Smooth muscle cell (in vitro differentiated cells): Measurements from ENCODE around the gene CBX6. TPM values are rescaled to one million over a fixed set of nuclear protein-coding genes. Genes with fewer than 3 reads are reported as not detected.

Source experiments
- DNase-seq: peaks from one replicate; lab custom pipeline; 2025; ENCODE audit not compliant: unreplicated experiment; lab: John Stamatoyannopoulos, UW
- H2AFZ ChIP-seq: fragments of 200-600 bp; sonication (generic); 2 replicates; pipeline ENCODE4 v1.6.0; 2016; ENCODE audit warnings: antibody characterized with exemption, low read depth, mild to moderate bottlenecking
- H3F3A ChIP-seq: fragments of 200-600 bp; sonication (generic); 2 replicates; pipeline ENCODE4 v1.6.0; 2017; ENCODE audit warnings: antibody characterized with exemption, low read depth
- H3K27ac ChIP-seq: fragments of 200-600 bp; sonication (generic); 2 replicates; pipeline ENCODE4 v1.5.1; 2016; ENCODE audit warnings: low read depth, mild to moderate bottlenecking
- H3K27me3 ChIP-seq: fragments of 200-600 bp; sonication (generic); 2 replicates; pipeline ENCODE4 v1.6.1; 2016; ENCODE audit warnings: low read depth, mild to moderate bottlenecking
- H3K36me3 ChIP-seq: fragments of 200-600 bp; sonication (generic); 2 replicates; pipeline ENCODE4 v1.5.1; 2016; ENCODE audit warnings: low read depth
- H3K4me1 ChIP-seq: fragments of 200-600 bp; sonication (generic); 2 replicates; pipeline ENCODE4 v1.5.1; 2016; ENCODE audit warnings: low read depth
- H3K4me2 ChIP-seq: fragments of 200-600 bp; sonication (generic); 2 replicates; pipeline ENCODE4 v1.6.0; 2016; ENCODE audit warnings: mild to moderate bottlenecking
- H3K4me3 ChIP-seq: fragments of 200-600 bp; sonication (generic); 2 replicates; pipeline ENCODE4 v1.5.1; 2016; ENCODE audit warnings: mild to moderate bottlenecking
- H3K79me2 ChIP-seq: fragments of 200-600 bp; sonication (generic); 2 replicates; pipeline ENCODE4 v1.6.0; 2016; ENCODE audit warnings: low read depth, mild to moderate bottlenecking
- H3K9ac ChIP-seq: fragments of 200-600 bp; sonication (generic); 2 replicates; pipeline ENCODE4 v1.6.0; 2016; ENCODE audit warnings: low read depth
- H3K9me3 ChIP-seq: fragments of 200-600 bp; sonication (generic); replicated peaks from 2 replicates; pipeline ENCODE4 v1.5.1; 2016; ENCODE audit warnings: low read depth
- H4K20me1 ChIP-seq: fragments of 200-600 bp; sonication (generic); 2 replicates; pipeline ENCODE4 v1.6.0; 2016; ENCODE audit warnings: low read depth
- WGBS: methylation state at CpG from one replicate; pipeline ENCODE4 v1.1.7; 2016; ENCODE audit warnings: low lambda C conversion rate; 5-methylcytosine and 5-hydroxymethylcytosine counted together
- polyA plus RNA-seq: library from polyadenylated mRNA; unstranded; fragments of >200 nt; fragmentation: Nextera tagmentation; extraction: Ambion mirVana; gene quantifications from 2 replicates; pipeline ENCODE4 v1.2.1, GENCODE V29; 2016
- total RNA-seq: library from RNA; depleted of rRNA; stranded (reverse); fragments of >200 nt; gene quantifications from 2 replicates; pipeline ENCODE4 v1.2.3, GENCODE V29; 2014
- TF ChIP-seq, protein P1 (sequence below): fragments of 200-600 bp; sonication (generic); IDR thresholded peaks from 2 replicates; pipeline ENCODE4 v1.5.1; 2017; ENCODE audit warnings: borderline replicate concordance, mild to moderate bottlenecking, antibody characterized with exemption; ENCODE audit not compliant: insufficient read depth, poor library complexity, severe bottlenecking

Gene CBX6
- total and polyA plus RNA-seq, 2 experiments from 2014 or later = 11.6 to 23.9 TPM

DNA sequence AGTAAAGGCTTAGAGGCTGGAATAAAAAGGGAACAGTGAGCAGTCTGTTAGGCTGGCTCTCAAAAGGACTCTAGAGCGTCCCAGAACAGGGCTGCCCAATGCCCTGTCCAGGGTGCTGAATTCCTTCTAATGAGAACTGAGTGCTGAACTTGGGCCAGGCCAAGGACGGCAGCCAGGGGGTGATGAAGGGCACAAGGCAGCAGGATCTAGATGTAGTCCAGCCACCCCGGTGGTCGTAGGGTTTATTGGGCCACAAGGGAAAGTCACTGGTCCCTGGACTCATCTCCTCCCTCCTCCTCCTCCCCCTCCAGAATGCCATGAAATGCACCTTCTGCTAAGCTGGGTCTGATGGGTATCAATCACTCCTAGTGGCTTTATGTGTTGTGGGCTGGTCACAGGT lies 47.4 kb downstream of the CBX6 start:
- Histone ChIP-seq H3F3A (no peaks in the 10 kb centered on the region), H3K9me3 (no peaks in the 10 kb centered on the region), H3K79me2 (no peaks in the 10 kb centered on the region), H3K36me3 (no peaks in the 10 kb centered on the region), H2AFZ (no peak overlapping the region), H3K4me1 (no peaks in the 10 kb centered on the region), H4K20me1 (no peaks in the 10 kb centered on the region), H3K4me3 (no peak overlapping the region), H3K4me2 (no peak overlapping the region), H3K27ac (no peak overlapping the region), H3K27me3 (peaks cover 4% of the 10 kb centered on the region), H3K9ac (no peak overlapping the region)
- TF ChIP-seq, protein P1, sequence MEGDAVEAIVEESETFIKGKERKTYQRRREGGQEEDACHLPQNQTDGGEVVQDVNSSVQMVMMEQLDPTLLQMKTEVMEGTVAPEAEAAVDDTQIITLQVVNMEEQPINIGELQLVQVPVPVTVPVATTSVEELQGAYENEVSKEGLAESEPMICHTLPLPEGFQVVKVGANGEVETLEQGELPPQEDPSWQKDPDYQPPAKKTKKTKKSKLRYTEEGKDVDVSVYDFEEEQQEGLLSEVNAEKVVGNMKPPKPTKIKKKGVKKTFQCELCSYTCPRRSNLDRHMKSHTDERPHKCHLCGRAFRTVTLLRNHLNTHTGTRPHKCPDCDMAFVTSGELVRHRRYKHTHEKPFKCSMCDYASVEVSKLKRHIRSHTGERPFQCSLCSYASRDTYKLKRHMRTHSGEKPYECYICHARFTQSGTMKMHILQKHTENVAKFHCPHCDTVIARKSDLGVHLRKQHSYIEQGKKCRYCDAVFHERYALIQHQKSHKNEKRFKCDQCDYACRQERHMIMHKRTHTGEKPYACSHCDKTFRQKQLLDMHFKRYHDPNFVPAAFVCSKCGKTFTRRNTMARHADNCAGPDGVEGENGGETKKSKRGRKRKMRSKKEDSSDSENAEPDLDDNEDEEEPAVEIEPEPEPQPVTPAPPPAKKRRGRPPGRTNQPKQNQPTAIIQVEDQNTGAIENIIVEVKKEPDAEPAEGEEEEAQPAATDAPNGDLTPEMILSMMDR = peak; percentile 38
- 6% methylated on average over 4 of the region's 4 CpGs for WGBS
- DNase-seq = peak; percentile 29

DNA sequence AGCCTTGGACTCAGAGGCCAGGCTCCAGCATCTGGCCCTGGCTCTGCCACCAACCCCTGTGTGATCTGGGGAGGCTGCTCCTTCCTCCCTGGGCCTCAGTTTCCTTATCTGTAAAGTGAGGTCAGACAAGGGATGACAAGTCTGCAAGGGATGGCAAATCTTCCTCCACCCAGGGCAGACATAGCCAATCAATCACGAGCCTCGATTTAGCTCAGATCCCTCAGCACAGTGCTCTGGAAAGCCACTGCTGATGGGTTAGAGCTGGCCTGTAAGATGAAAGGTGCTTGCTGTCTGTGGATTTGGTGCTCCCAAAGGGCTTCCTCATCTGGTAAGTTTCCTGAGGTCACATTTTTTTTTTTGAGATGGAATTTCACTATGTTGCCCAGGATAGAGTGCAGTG lies 48.4 kb downstream of the CBX6 start:
- no peak overlapping the region for H3K4me3 ChIP-seq
- no peaks in the 10 kb centered on the region for H4K20me1 ChIP-seq
- no peak overlapping the region for H3K9ac ChIP-seq
- H3K4me2 ChIP-seq = no peak overlapping the region
- TF ChIP-seq, protein P1 = no peak
- H3K79me2 ChIP-seq = no peaks in the 10 kb centered on the region
- H3F3A ChIP-seq = no peaks in the 10 kb centered on the region
- H3K9me3 ChIP-seq = no peaks in the 10 kb centered on the region
- no peaks in the 10 kb centered on the region for H3K4me1 ChIP-seq
- no peak overlapping the region for H2AFZ ChIP-seq
- peaks cover 5% of the 10 kb centered on the region for H3K27me3 ChIP-seq
- no peak overlapping the region for H3K27ac ChIP-seq
- H3K36me3 ChIP-seq = no peaks in the 10 kb centered on the region
- 86% methylated on average over 2 of the region's 2 CpGs for WGBS
- no peak for DNase-seq

DNA sequence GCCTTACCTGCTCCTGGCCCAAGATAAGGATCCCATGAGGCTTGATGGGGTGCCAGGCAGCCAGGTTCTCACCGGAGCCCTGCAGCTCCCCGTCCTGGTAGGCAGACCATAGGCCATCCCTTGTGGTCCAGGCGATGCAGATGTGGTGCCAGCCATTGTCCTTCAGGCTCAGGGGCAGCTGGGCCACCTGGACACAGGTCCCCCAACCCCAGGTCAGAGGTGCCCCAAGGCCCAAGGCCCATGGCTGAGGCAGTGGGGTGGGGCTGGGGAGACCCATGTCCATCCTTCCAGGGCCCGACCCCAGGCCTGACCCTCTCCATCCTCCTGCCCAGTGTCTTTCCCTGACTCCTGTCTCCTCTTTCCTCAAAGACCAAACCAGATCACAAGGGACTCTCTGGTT lies 48.9 kb downstream of the CBX6 start:
- no peak overlapping the region for H3K4me3 ChIP-seq
- H3K9ac ChIP-seq = no peak overlapping the region
- H3F3A ChIP-seq = no peaks in the 10 kb centered on the region
- no peak overlapping the region for H3K27ac ChIP-seq
- H4K20me1 ChIP-seq = no peaks in the 10 kb centered on the region
- H3K36me3 ChIP-seq = no peaks in the 10 kb centered on the region
- H3K4me2 ChIP-seq = no peak overlapping the region
- TF ChIP-seq, protein P1 = no peak
- H3K9me3 ChIP-seq = no peaks in the 10 kb centered on the region
- no peaks in the 10 kb centered on the region for H3K79me2 ChIP-seq
- no peak for DNase-seq
- H2AFZ ChIP-seq = no peak overlapping the region
- H3K4me1 ChIP-seq = no peaks in the 10 kb centered on the region
- peaks cover 5% of the 10 kb centered on the region for H3K27me3 ChIP-seq
- 92% methylated on average over 4 of the region's 4 CpGs for whole genome bisulfite sequencing

DNA sequence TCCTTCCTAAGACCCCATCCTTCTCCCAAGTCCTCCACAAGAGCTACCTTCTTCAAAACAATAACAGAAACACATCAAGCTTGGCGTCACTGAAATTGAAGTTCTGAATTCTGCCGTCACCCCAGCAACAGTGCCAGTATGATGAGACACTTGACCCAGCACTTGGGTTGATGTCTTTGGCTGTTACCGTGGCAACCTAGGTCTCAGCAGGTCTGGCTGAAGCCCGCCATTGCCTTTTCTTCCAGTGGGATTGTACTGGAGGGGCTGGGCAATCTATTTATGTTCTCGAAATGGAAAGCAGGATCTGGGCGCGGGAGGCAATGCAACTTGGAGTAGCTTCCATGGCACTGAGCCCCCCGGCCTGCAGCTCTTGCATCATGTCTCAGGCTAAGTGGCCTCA lies 52.0 kb downstream of the CBX6 start:
- peaks cover 5% of the 10 kb centered on the region for H3K27me3 ChIP-seq
- no peaks in the 10 kb centered on the region for H3K9me3 ChIP-seq
- no peak overlapping the region for H2AFZ ChIP-seq
- DNase-seq = no peak
- no peak overlapping the region for H3K4me2 ChIP-seq
- no peak overlapping the region for H3K9ac ChIP-seq
- H4K20me1 ChIP-seq = no peaks in the 10 kb centered on the region
- H3F3A ChIP-seq = no peaks in the 10 kb centered on the region
- WGBS = 85% methylated on average over 8 of the region's 8 CpGs
- H3K36me3 ChIP-seq = no peaks in the 10 kb centered on the region
- H3K27ac ChIP-seq = no peak overlapping the region
- H3K4me1 ChIP-seq = no peaks in the 10 kb centered on the region
- H3K4me3 ChIP-seq = no peak overlapping the region
- TF ChIP-seq, protein P1 = no peak
- H3K79me2 ChIP-seq = no peaks in the 10 kb centered on the region
